BJ (cell line): Measurements from ENCODE around the gene TNNT3. TPM values are rescaled to one million over a fixed set of nuclear protein-coding genes. Genes with fewer than 3 reads are reported as not detected.

ENCODE experiments used
- CTCF ChIA-PET: fragments of 350-600 bp; formaldehyde crosslinking; extraction: SDS; loops from one replicate; lab custom pipeline; 2021; ENCODE audit warnings: antibody characterized with exemption, inconsistent platforms; lab: Yijun Ruan, JAX
- POLR2A ChIA-PET: fragments of 300-600 bp; sonication (Branson Sonifier 250); formaldehyde crosslinking; extraction: SDS; loops from one replicate; lab custom pipeline; 2021; ENCODE audit warnings: antibody characterized with exemption; lab: Charles Lee
- DNase-seq: peaks from one replicate; pipeline ENCODE4 v3.0.0-alpha.2; 2011; ENCODE audit warnings: low read depth
- H3K27me3 ChIP-seq: 2 replicates; pipeline ENCODE4 v1.6.0; 2011; ENCODE audit warnings: low read length; ENCODE audit not compliant: control insufficient read depth, insufficient read depth
- H3K36me3 ChIP-seq: 2 replicates; pipeline ENCODE4 v1.5.1; 2011; ENCODE audit warnings: low read length; ENCODE audit not compliant: control insufficient read depth, insufficient read depth
- H3K4me3 ChIP-seq: 2 replicates; pipeline ENCODE4 v1.5.1; 2011; ENCODE audit warnings: low read depth, mild to moderate bottlenecking, control low read depth, low read length
- polyA plus RNA-seq: library from polyadenylated mRNA; depleted of rRNA; stranded (reverse); fragments of >200 nt; gene quantifications from 2 replicates; pipeline ENCODE4 v1.2.3, GENCODE V29; 2011
- TF ChIP-seq, protein P1 (sequence below): IDR thresholded peaks from 2 replicates; pipeline ENCODE4 v1.5.1; 2011; ENCODE audit warnings: low read depth, mild to moderate bottlenecking, control low read depth, inconsistent platforms, low read length, moderate library complexity; ENCODE audit not compliant: insufficient read depth

Gene TNNT3
- polyA plus RNA-seq, 1 experiment = not detected

- ChIA-PET CTCF (interaction anchor here (0.9 to 1.2 kb wide), 2 partner anchors 40 to 247 kb away, joined by 3 read pairs; no protein-coding TSS in a partner anchor), POLR2A (interaction anchor here (0.6 kb wide), 1 partner anchor 128 kb away, joined by 4 read pairs; no protein-coding TSS in a partner anchor)
- TF ChIP-seq, protein P1, sequence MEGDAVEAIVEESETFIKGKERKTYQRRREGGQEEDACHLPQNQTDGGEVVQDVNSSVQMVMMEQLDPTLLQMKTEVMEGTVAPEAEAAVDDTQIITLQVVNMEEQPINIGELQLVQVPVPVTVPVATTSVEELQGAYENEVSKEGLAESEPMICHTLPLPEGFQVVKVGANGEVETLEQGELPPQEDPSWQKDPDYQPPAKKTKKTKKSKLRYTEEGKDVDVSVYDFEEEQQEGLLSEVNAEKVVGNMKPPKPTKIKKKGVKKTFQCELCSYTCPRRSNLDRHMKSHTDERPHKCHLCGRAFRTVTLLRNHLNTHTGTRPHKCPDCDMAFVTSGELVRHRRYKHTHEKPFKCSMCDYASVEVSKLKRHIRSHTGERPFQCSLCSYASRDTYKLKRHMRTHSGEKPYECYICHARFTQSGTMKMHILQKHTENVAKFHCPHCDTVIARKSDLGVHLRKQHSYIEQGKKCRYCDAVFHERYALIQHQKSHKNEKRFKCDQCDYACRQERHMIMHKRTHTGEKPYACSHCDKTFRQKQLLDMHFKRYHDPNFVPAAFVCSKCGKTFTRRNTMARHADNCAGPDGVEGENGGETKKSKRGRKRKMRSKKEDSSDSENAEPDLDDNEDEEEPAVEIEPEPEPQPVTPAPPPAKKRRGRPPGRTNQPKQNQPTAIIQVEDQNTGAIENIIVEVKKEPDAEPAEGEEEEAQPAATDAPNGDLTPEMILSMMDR = no peak
- H3K36me3 ChIP-seq = no peaks in the 10 kb centered on the region
- peaks cover 5% of the 10 kb centered on the region; the same call in 1 of the 2 replicates for H3K27me3 ChIP-seq
- no peak for DNase-seq
- no peak overlapping the region for H3K4me3 ChIP-seq
These were observed 12.7 kb upstream of the TNNT3 start for GRCh38 chr11:1906611-1907423.

GRCh38 chr11:1908618-1909017, 10.9 kb upstream of the TNNT3 start:
- ChIA-PET POLR2A (no interaction called here), CTCF (no interaction called here)
- DNase-seq = no peak
- H3K36me3 ChIP-seq = no peaks in the 10 kb centered on the region
- TF ChIP-seq, protein P1 = no peak
- peaks cover 5% of the 10 kb centered on the region; the same call in 1 of the 2 replicates for H3K27me3 ChIP-seq
- no peak overlapping the region for H3K4me3 ChIP-seq

DNA sequence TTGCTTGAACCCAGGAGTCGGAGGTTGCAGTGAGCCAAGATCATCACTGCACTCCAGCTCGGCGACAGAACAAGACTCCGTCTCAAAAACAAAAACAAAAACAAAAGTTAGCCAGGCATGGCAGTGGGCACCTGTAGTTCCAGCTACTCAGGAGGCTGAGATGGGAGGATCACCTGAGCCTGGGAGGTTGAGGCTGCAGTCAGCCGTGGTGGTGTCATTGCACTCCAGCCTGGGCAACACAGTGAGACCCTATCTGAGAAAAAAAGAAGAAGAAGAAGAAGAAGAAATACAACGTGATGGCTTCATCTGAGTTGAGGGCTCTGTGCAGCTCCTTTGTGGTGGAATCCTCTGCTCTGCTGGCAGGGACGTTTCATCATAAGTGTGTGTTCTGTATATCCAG, 10.0 kb upstream of the TNNT3 start:
- Histone ChIP-seq H3K27me3 (peaks cover 5% of the 10 kb centered on the region; the same call in 1 of the 2 replicates), H3K36me3 (no peaks in the 10 kb centered on the region), H3K4me3 (no peak overlapping the region)
- ChIA-PET CTCF (interaction anchor here (1.0 to 1.4 kb wide), 2 partner anchors 27 to 215 kb away, joined by 3 to 4 read pairs; no protein-coding TSS in a partner anchor), POLR2A (no interaction called here)
- TF ChIP-seq, protein P1 = no peak
- DNase-seq = no peak

- Histone ChIP-seq H3K4me3 (no peak overlapping the region), H3K27me3 (no peaks in the 10 kb centered on the region), H3K36me3 (no peaks in the 10 kb centered on the region)
- TF ChIP-seq, protein P1 = no peak
- CTCF ChIA-PET = no interaction called here
- POLR2A ChIA-PET = no interaction called here
- no peak for DNase-seq
These were observed 7.1 kb upstream of the TNNT3 start for GRCh38 chr11:1912289-1912878.

DNA sequence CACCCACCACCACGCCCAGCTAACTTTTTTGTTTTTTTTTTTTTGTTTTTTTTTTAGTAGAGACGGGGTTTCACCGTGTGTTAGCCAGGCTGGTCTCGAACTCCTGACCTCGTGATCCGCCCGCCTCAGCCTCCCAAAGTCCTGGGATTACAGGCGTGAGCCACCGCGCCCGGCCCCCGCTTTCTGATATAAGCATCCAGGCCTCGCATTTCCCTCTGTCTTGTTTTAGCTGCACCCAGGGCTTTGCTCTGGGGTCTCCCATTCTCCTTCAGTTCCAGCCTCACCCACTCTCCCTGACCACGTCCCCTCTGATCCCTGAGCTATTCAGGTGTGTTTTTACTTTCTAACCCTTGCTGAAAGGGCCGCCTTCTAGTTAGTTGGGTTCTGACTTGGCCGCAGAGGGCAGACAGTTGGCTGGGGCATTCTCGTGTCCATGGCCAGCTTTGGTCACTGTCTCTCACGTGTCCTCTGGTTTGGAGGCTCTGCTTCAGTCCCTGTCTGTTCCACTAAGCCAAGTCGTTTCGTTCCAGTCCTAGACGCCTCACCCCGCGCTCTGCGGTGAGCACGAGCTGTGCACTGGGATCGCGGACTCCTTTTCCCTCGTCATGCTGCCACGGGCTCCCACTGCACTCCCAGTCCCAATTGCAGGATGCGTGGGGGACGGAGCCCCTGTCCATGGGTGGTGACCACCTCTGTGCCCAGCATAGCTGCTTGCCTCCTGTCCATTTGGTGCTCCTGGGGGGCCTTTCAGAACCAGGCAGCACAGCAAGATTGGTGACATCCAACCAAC, 6.0 kb upstream of the TNNT3 start:
- ChIA-PET POLR2A (no interaction called here), CTCF (interaction anchor here (0.6 kb wide), 1 partner anchor 90 kb away, joined by 4 read pairs; no protein-coding TSS in a partner anchor)
- H3K27me3 ChIP-seq = no peaks in the 10 kb centered on the region
- H3K4me3 ChIP-seq = no peak overlapping the region
- H3K36me3 ChIP-seq = no peaks in the 10 kb centered on the region
- TF ChIP-seq, protein P1 = no peak
- no peak for DNase-seq
